HepG2 (cell line): ENCODE results near the gene DCAF7. TPM values are rescaled to one million over a fixed set of nuclear protein-coding genes. Genes with fewer than 3 reads are reported as not detected.

Source experiments
- ATAC-seq: fragments of 200-7000 bp; cut with Tn5 transposase; 3 replicates; pipeline ENCODE4 v1.9.1; 2020; ENCODE audit warnings: mild to moderate bottlenecking, moderate library complexity
- BruUV-seq: library from RNA; stranded (reverse); fragments of 400-500 nt; replicated peaks from 2 replicates; lab custom pipeline; 2021; lab: Mats Ljungman, UMichigan
- CTCF ChIA-PET: fragments of 300-600 bp; formaldehyde crosslinking; extraction: SDS; loops from one replicate; lab custom pipeline; 2021; ENCODE audit warnings: low total read pairs, inconsistent platforms, low intra/inter-chr PET ratio; lab: Yijun Ruan, JAX
- POLR2A ChIA-PET: fragments of 350-600 bp; sonication (Branson Sonifier 250); formaldehyde crosslinking; loops from one replicate; lab custom pipeline; 2020; ENCODE audit warnings: antibody characterized with exemption, inconsistent platforms; lab: Yijun Ruan, JAX
- DNase-seq: peaks from one replicate; pipeline ENCODE4 v3.0.0-alpha.2; 2015; ENCODE audit warnings: low spot score
- FAIRE-seq: peaks from 3 replicates; lab custom pipeline; 2011; peaks lifted over from hg19 to GRCh38; lab: Jason Lieb, UNC
- H2AFZ ChIP-seq: one replicate; pipeline ENCODE4 v1.6.1; 2011; ENCODE audit warnings: low read length, inconsistent platforms
- H3K27ac ChIP-seq: fragments of 300-600 bp; 3 replicates; pipeline ENCODE4 v1.8.0; 2011; ENCODE audit warnings: mixed run types, mild to moderate bottlenecking, mixed read lengths, low read length, inconsistent platforms; ENCODE audit not compliant: insufficient read depth; ENCODE audit errors: extremely low read length
- H3K27me3 ChIP-seq, 2 experiments: fragments of 200-600 bp in 1 of 2; 2 replicates in 1 of 2; 3 replicates in 1 of 2; pipeline versions ENCODE4 v1.6.0 to v1.8.0; 2011; ENCODE audit warnings: low read length in 2 of 2, mild to moderate bottlenecking in 2 of 2, moderate library complexity in 2 of 2, inconsistent platforms in 1 of 2; ENCODE audit not compliant: insufficient read depth in 2 of 2, control insufficient read depth in 1 of 2
- H3K36me3 ChIP-seq, 2 experiments: fragments of 200-600 bp in 1 of 2; replicated peaks in 1 of 2; 2 replicates in 1 of 2; 3 replicates in 1 of 2; pipeline versions ENCODE4 v1.5.1 to v1.8.0; 2011; ENCODE audit warnings: low read length in 2 of 2, inconsistent platforms in 1 of 2; ENCODE audit not compliant: insufficient read depth in 2 of 2, control insufficient read depth in 1 of 2
- H3K4me1 ChIP-seq: 2 replicates; pipeline ENCODE4 v1.5.1; 2012; ENCODE audit warnings: low read length, inconsistent platforms; ENCODE audit not compliant: insufficient read depth
- H3K4me2 ChIP-seq: 2 replicates; pipeline ENCODE4 v1.6.0; 2011; ENCODE audit warnings: low read depth, low read length, inconsistent platforms
- H3K4me3 ChIP-seq, 3 experiments: fragments of 200-600 bp in 1 of 3; sonication (generic), shearing (Covaris generic) in 1 of 3; replicated peaks in 1 of 3; 2 replicates each; pipeline ENCODE4 v1.5.1; 2011 to 2016; ENCODE audit warnings: low read length in 3 of 3, inconsistent platforms in 2 of 3, low read depth in 2 of 3, mild to moderate bottlenecking in 2 of 3, control low read depth in 1 of 3, mixed read lengths in 1 of 3; ENCODE audit not compliant: insufficient read depth in 1 of 3
- H3K79me2 ChIP-seq: one replicate; pipeline ENCODE4 v1.6.1; 2011; ENCODE audit warnings: low read length, inconsistent platforms; ENCODE audit not compliant: insufficient read depth
- H3K9ac ChIP-seq: 2 replicates; pipeline ENCODE4 v1.6.0; 2011; ENCODE audit warnings: mild to moderate bottlenecking, low read depth, low read length, inconsistent platforms; ENCODE audit not compliant: insufficient read depth
- H3K9me3 ChIP-seq: 2 replicates; pipeline ENCODE4 v1.5.1; 2012; ENCODE audit warnings: mild to moderate bottlenecking, low read length
- H4K20me1 ChIP-seq: 2 replicates; pipeline ENCODE4 v1.6.0; 2011; ENCODE audit warnings: inconsistent platforms, mild to moderate bottlenecking, low read length, moderate library complexity; ENCODE audit not compliant: insufficient read depth
- ARHGAP35 ChIP-seq: sonication (generic); formaldehyde crosslinking; IDR thresholded peaks from 2 replicates; pipeline ENCODE4 v1.9.0; 2022; ENCODE audit warnings: mild to moderate bottlenecking, inconsistent platforms, moderate library complexity, missing genetic modification reagents, borderline replicate concordance
- FOXO1 ChIP-seq: sonication (generic); formaldehyde crosslinking; IDR thresholded peaks from 2 replicates; pipeline ENCODE4 v1.4.0; 2020; ENCODE audit warnings: missing genetic modification reagents
- KDM1A ChIP-seq: IDR thresholded peaks from 2 replicates; pipeline ENCODE4 v1.6.1; 2016; ENCODE audit warnings: missing compliant biosample characterization
- POLR2AphosphoS2 ChIP-seq: IDR thresholded peaks from 2 replicates; pipeline ENCODE4 v1.6.1; 2011; ENCODE audit warnings: low read depth, low read length, improper control_type of control experiment
- ZFP36L1 ChIP-seq: sonication (generic); formaldehyde crosslinking; IDR thresholded peaks from 2 replicates; pipeline ENCODE4 v1.8.0; 2022; ENCODE audit warnings: mild to moderate bottlenecking, missing genetic modification reagents, moderate library complexity
- ZFP36L2 ChIP-seq: sonication (generic); formaldehyde crosslinking; IDR thresholded peaks from 2 replicates; pipeline ENCODE4 v1.4.0; 2020; ENCODE audit warnings: missing genetic modification reagents
- WGBS: methylation state at CpG from one replicate; pipeline ENCODE4 v1.1.6; 2017; ENCODE audit warnings: low lambda C conversion rate; 5-methylcytosine and 5-hydroxymethylcytosine counted together
- in situ Hi-C: cut with HindIII; loops from 2 replicates; pipeline ENCODE4 v1.10.0; 2017; ENCODE audit warnings: low pct_unique_long_range_greater_than_20kb; ENCODE audit not compliant: extremely low pct_ligation_motif_present
- intact Hi-C: fragments of 100-400 bp; cut with micrococcal nuclease; formaldehyde crosslinking; loops from one replicate; pipeline ENCODE4 v1.10.0; 2022; ENCODE audit not compliant: unreplicated experiment
- polyA plus RNA-seq, 8 experiments: library from polyadenylated mRNA; depleted of rRNA in 3 of 8; stranded (reverse) in 7 of 8; unstranded in 1 of 8; fragments of >200 nt; fragmentation: Illumina TruSeq in 4 of 8; extraction: Trizol in 4 of 8; gene quantifications; 2 replicates each; pipeline versions ENCODE4 v1.2.1 to v1.2.3, GENCODE V29; 2011 to 2016; ENCODE audit warnings: low read depth in 4 of 8, missing spikeins in 1 of 8, mixed read lengths in 1 of 8; ENCODE audit not compliant: insufficient read depth in 1 of 8
- total RNA-seq, 5 experiments: library from RNA; depleted of rRNA; stranded (reverse); fragments of >200 nt; fragmentation: Illumina TruSeq; extraction: Trizol; gene quantifications; 2 replicates each; pipeline ENCODE4 v1.2.3, GENCODE V29; 2016; ENCODE audit warnings: low read depth in 1 of 5

DCAF7 gene
- total and polyA plus RNA-seq, 2 of the 13 experiments (the other 11 are each of a cell fraction or from before 2014, with no cell fraction given) = 55.2 to 73.4 TPM

- TF ChIP-seq ARHGAP35 (CRISPR knock-in tag) (0 out of 2 replicates have a peak, but pooled peaks have one; percentile 8), ZFP36L1 (CRISPR knock-in tag) (0 out of 2 replicates have a peak, but pooled peaks have one; percentile 4), KDM1A (CRISPR knock-in tag) (no peak)
- TF ChIP-seq, all 625 proteins: peak for 14
Measured at GRCh38 chr17:63523253-63523855, 26.9 kb upstream of the DCAF7 start, which contains the start of gene KCNH6 (continued).

GRCh38 chr17:63524051-63524450 lies 26.2 kb upstream of the DCAF7 start:
- Histone ChIP-seq H3K79me2 (no peaks in the 10 kb centered on the region), H3K9me3 (no peaks in the 10 kb centered on the region), H3K4me3 (no peak overlapping the region), H3K36me3 (no peaks in the 10 kb centered on the region), H3K27me3 (peaks cover 5 to 64% of the 10 kb centered on the region in 2 experiments), H3K4me1 (peaks cover 44% of the 10 kb centered on the region), H3K9ac (no peak overlapping the region), H3K4me2 (no peak overlapping the region), H2AFZ (no peak overlapping the region), H4K20me1 (no peaks in the 10 kb centered on the region; the same call in 1 of the 2 replicates), H3K27ac (no peak overlapping the region)
- ChIA-PET CTCF (no interaction called here), POLR2A (no interaction called here)
- intact Hi-C loops (loop anchor here (5.0 kb wide), 1 partner anchor 53 kb away; no protein-coding TSS in a partner anchor), in situ Hi-C loops (no loop called here)
- ATAC-seq (no peak), DNase-seq (no peak), FAIRE-seq (no peak)
- BruUV-seq = no TSS peak
- TF ChIP-seq ZFP36L2 (CRISPR knock-in tag) = no peak
- 0 out of 2 replicates have a peak, but pooled peaks have one; percentile 7 for TF ChIP-seq FOXO1
- no peak for TF ChIP-seq POLR2AphosphoS2
- 87% methylated on average over 14 of the region's 14 CpGs for WGBS
